ENCODE measurements around the gene TBC1D8B.
"Not testable (repeated sequence)": the region's sequence is repeated elsewhere in the genome, so short reads cannot be mapped to it uniquely, and the experiment has no call there.

TBC1D8B gene

GRCh38 chrX:106802388-106803275 is at the start of gene TBC1D8B:
Gene TBC1D8B, plus strand, starts transcription at chrX:106802673. Its CDS starts 181 bp downstream, at chrX:106802854.
- peak; percentile 27 for DNase-seq

- DNase-seq = not testable (repeated sequence)
Measured at GRCh38 chrX:106769288-106769687, 33.2 kb upstream of the TBC1D8B start.

- DNase-seq = no peak
Measured at GRCh38 chrX:106774981-106775380, 27.5 kb upstream of the TBC1D8B start.

DNA sequence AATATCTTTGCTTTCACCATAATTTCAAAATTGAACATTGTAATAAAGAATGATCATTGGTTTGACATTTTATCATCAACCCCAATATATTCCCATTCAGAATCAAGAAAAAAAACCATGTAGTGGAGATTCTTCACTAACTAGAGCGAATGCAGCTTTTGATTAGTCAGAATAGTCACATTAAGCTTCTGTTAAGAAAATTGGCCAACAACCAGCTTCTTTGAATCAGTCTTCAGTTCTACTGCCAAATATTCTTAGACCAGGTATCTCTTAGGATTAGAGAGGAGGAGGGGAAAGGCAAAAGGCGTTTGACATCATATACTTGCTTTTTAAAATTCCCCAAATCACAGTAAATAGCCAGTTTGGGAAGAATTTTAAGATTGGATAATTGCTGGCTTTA is 22.2 kb upstream of the TBC1D8B start:
- no peak for DNase-seq

GRCh38 chrX:106780664-106781377 is 21.7 kb upstream of the TBC1D8B start:
- no peak for DNase-seq

- DNase-seq = no peak
Measured at GRCh38 chrX:106783716-106784115, 18.8 kb upstream of the TBC1D8B start.

- DNase-seq = no peak
Measured at GRCh38 chrX:106791495-106791894, 11.0 kb upstream of the TBC1D8B start.

GRCh38 chrX:106802063-106802387 is 448 bp upstream of the TBC1D8B start:
- no peak for DNase-seq

- DNase-seq = no peak
Measured at GRCh38 chrX:106811131-106811910, 8.8 kb downstream of the TBC1D8B start.

DNA sequence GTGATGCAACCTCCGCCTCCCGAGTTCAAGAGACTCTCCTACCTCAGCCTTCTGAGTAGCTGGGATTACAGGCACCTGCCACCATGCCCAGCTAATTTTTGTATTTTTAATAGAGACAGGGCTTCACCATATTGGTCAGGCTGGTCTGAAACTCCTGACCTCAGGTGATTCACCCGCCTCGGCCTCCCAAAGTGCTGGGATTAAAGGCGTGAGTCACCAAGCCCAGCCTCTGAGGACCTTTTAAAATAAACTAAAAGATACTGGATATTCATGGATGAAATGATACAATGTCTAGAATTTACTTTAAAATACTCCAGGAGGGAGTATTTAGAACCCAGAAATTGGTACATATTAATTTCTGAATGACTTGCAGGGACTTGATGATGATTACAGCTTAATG is 10.5 kb downstream of the TBC1D8B start:
- DNase-seq = not testable (repeated sequence)

DNA sequence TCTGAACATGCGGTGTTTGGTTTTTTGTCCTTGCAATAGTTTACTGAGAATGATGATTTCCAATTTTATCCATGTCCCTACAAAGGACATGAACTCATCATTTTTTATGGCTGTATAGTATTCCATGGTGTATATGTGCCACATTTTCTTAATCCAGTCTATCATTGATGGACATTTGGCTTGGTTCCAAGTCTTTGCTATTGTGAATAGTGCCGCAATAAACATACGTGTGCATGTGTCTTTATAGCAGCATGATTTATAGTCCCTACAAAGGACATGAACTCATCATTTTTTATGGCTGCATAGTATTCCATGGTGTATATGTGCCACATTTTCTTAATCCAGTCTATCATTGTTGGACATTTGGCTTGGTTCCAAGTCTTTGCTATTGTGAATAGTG is 11.6 kb downstream of the TBC1D8B start:
- not testable (repeated sequence) for DNase-seq

DNA sequence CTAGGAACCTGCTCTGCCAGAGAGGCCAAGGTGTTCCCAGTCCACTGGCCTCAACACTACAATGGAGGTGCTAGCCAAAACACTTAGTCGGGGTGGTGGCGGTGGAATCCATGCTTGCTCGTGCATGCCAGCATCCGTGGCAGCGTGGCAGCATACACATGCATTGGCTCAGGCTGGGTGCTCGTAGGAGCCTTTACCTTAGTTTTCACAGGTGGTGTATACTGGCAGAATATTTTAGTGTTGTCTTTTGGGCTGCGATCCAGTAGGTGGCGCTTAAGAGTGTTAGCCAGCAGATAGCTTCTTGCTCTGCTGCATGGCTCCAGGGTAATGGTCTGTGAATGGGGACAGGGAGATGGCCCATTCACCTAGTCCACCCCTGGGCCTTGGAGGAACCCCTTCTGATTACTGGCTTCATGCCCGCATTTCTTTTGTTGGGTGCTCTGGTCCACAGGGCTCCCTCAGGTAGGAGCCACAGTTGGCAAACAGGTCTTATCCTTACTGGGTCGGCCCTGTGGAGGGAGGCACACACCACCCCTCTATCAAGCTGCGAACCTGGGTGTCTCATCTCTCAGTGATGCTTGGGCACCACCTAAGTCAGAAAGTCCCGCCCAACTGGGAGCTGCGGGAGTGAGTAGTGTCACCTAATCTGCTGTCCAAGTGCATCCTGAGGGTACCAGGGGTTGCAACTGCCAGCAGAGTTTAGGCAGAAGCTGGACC is 60.7 kb downstream of the TBC1D8B start:
- DNase-seq = peak; percentile 17

DNA sequence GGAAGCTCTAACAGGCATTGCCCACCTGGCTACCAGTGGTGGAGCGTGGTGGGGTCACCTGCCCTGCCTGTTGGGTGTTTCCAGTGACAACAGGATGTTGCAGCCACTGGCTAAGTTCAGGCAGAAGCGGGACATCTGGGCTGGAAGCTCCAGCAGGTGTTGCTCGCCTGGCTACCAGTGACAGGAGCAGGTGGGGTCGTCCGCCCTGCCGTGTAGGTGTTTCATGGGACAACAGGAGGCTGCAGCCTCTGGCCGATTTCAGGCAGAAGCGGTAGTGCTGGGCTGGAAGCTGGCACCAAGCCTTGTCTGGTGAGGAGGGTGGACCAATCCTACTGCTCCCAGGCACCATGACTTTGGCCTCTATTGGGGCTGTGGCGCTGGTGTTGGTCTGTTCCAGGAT is 61.2 kb downstream of the TBC1D8B start:
- DNase-seq = no peak

DNA sequence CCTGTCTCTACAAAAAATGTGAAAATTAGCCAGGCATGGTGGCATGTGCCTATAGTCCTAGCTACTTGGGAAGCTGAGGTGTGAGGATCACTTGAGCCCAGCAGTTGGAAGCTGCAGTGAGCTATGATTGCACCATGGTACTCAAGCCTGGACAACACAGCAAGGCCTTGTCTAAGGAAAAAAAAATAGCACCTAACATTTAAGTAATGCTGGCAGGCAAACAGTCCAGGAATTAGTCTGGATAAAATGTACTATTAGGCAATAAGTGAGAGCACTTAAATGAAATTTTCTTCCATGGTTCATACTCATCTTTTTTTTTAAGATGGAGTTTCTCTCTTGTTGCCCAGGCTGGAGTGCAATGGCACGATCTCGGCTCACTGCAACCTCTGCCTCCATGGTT is 70.3 kb downstream of the TBC1D8B start:
- not testable (repeated sequence) for DNase-seq

DNA sequence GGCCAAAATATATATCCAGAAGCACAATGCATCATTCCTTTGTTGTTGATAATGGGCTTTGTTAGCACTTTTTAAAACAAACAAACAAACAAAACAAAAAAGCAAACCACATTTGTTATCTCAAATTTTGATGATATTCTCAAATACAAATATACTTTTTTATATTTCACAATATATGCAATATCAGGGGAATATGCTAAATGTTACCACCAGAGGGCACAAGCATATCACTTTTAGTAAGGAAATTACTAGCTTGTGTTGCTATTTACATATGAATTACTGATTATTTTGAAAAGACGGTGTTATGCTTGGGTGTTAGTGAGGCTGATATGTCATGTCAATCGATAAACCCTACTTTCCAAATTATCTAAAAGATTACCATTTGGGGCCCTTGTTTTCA is 71.6 kb downstream of the TBC1D8B start:
- no peak for DNase-seq

GRCh38 chrX:106875151-106875550 is 72.7 kb downstream of the TBC1D8B start:
- DNase-seq = no peak

- DNase-seq = no peak
Measured at GRCh38 chrX:106889468-106889867, 87.0 kb downstream of the TBC1D8B start.

GRCh38 chrX:106891762-106892460 is 89.4 kb downstream of the TBC1D8B start:
- no peak for DNase-seq

DNA sequence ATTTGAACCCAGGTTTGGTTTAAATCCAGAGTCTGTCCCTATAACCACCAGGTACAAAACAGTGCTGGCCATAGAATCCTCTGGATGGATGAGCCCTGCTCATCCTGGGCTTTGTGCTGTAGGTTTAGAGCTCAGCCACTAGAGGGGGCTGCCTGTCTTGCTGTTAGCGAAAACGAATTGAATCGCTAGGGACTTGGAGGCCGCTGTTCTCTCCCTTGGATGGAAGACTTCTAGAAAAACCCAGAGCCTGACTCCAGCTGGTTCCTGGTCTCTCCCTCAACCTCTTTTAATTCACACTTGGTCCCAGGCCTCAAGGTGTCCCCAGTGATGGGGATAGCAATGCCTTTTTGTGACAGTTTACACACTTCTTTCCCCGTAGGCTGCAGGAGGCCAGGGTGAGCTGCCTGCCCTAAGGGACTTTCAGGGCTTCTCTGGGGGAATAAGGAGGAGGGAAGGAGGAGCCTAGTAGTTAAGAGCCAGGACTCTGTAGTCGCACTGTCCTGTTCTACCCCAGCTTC is 92.0 kb downstream of the TBC1D8B start:
- DNase-seq = peak; percentile 59

DNA sequence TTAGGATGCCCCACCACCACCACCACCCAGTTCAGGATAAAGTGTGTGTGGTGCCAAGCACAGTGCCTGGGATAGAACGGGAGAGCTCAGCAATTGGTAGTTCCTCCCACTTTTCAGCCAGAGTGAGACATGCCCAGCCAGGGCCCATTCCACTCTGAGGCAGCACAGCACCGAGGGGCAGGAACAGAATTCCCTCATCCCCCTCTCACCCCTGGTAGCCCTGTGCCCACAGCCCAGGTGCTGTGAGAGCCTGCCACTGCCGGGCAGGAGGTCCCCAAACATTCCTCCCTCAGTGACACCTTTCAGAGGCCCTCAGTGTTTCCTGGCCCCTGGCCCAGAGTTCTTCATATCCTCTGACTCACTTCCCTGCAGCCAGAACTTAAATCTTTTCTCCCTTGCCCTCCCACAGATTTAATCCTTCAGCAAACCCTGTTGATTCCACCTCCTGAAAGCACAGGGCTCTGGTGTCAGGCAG is 92.5 kb downstream of the TBC1D8B start:
- DNase-seq = no peak

DNA sequence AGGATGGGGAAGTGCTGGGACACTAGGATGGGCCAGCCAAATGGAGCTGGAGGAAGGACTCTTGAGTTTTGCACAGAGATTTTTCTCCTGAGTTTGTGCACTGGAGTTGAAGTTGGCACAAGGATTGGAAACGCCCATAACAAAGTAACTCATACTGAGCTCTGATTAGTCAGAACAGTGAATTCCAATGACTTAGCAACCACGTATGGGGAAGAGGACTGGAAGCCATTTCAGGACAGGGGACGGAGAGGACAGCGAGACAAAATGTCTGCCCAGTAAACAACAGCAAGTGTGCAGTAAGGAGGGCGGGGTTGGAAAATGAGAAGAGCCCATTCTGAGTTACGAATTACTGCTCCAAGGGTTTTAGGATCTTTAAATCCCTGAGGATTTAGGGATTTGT is 94.8 kb downstream of the TBC1D8B start:
- DNase-seq = no peak

DNA sequence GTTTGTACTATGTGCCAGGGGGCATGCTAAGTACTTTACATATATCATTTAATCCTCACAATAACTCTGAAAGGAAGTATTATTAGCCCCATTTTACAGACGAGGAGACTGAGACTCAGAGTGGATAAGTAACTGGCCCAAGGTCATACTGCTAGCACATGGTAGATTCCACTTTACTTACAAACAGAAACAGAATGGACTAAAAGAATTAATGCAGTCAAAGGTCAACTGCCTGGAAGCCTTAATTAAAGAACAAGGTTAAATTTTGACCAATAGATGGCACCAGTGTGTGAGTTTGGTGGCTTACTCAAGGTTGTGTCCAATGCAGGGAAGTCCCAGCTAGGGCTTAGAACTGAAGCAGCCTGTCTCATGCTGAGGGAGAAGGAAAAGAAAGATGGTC is 96.0 kb downstream of the TBC1D8B start:
- peak; percentile 10 for DNase-seq
